GM21390 (cell line): ENCODE measurements around the gene GNB3.
"Not testable (repeated sequence)": the region's sequence is repeated elsewhere in the genome, so short reads cannot be mapped to it uniquely, and the experiment has no call there.

Experiments
- ATAC-seq: cut with Tn5 transposase; IDR thresholded peaks from one replicate; pipeline ENCODE4 v1.9.1; 2021; ENCODE audit not compliant: unreplicated experiment

Gene GNB3

GRCh38 chr12:6858799-6859198 is 18.1 kb downstream of the GNB3 start:
- ATAC-seq = no peak

DNA sequence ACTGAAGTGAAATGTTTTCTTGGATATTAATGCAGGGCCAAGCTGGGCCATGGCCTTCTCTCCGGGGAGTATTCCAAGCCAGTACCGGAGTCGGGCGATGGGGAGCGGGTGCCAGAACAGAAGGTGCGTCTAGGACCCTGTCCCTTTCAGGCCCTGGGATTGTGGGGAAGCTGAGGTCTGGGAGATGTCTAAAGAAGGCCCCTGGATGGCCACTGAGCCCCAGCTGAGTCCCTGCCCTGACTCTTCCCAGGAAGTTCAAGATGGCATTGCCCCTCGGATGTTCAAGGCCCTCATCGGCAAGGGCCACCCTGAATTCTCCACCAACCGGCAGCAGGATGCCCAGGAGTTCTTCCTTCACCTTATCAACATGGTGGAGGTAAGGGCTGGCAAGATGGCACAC is 19.4 kb downstream of the GNB3 start:
- ATAC-seq = no peak

DNA sequence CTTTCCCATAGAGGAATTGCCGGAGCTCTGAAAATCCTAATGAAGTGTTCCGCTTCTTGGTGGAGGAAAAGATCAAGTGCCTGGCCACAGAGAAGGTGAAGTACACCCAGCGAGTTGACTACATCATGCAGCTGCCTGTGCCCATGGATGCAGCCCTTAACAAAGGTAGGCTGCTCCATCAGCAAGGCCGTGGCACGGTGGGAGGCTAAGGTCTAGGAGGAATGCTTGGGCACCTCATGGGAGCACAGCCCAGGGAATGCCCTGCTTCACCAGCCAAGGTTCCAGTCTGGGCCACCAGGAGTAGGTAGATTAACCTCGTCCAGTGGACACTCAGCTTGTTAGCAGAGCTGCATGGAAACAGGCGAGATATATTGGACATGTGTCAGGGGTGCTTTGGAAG is 20.2 kb downstream of the GNB3 start:
- ATAC-seq = no peak

DNA sequence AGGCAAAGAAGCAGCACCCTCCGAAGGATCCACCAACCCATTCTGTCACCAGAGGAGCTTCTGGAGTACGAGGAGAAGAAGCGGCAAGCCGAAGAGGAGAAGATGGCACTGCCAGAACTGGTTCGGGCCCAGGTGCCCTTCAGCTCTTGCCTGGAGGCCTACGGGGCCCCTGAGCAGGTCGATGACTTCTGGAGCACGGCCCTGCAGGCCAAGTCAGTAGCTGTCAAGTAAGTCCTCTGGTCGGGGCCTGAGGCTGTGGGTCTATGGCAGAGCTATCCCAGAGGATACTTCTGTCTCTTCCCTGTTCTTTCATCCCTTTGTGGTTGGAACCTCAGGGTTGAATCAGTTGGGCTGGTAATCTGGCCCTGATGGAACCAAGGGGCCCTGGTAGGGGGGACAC is 20.7 kb downstream of the GNB3 start:
- no peak for ATAC-seq

- ATAC-seq = no peak
These were observed 22.3 kb downstream of the GNB3 start for GRCh38 chr12:6863033-6863432.

- ATAC-seq = no peak
These were observed 23.0 kb downstream of the GNB3 start for GRCh38 chr12:6863586-6864321.

GRCh38 chr12:6865307-6865706 is 24.6 kb downstream of the GNB3 start:
- ATAC-seq = not testable (repeated sequence)

DNA sequence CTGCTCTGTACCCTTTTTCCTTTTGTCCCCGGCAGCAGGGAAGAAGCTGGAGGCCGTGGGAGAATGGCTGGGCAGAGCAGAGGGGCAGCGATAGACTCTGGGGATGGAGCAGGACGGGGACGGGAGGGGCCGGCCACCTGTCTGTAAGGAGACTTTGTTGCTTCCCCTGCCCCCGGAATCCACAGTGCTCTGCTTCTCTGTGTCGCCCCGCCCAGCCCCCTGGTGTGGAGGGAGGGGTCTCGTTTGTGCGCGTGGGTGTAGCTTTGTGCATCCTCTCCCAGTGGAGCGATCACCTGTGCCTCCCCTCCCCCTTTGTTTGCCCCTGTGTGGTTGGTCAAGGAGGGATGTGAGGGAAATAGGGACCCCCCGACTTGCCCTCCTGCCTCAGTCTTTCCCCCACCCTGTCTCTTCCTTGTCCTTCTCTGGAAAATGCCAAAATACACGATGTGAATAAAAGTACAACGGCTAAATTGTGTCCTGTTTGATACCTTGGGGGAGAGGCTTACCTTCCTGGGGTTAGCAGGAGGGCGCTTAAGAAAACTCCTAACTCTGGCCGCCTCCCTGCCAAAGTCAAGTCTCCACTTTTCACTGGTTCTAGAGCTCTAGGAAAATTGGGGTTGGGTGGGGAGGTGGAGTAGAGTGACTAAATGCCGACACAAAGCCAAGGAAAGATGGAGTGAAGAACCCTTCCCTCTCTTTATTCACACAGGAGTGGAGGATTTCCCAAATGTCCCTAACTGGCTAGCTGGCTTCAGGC is 25.6 kb downstream of the GNB3 start:
- no peak for ATAC-seq

- ATAC-seq = peak; percentile 4
These were observed 26.2 kb downstream of the GNB3 start for GRCh38 chr12:6866920-6867412.

GRCh38 chr12:6867413-6868210 is 26.9 kb downstream of the GNB3 start, which contains the start of gene TPI1:
TSS of gene TPI1 (plus strand) at chr12:6867531. CDS start at chr12:6867567, 36 bp downstream.
- peak; percentile 51 for ATAC-seq

- no peak for ATAC-seq
These were observed 27.7 kb downstream of the GNB3 start for GRCh38 chr12:6868211-6869048.

GRCh38 chr12:6869049-6870021 is 28.6 kb downstream of the GNB3 start:
- no peak for ATAC-seq

- ATAC-seq = not testable (repeated sequence)
These were observed 29.6 kb downstream of the GNB3 start for GRCh38 chr12:6870304-6870703.

DNA sequence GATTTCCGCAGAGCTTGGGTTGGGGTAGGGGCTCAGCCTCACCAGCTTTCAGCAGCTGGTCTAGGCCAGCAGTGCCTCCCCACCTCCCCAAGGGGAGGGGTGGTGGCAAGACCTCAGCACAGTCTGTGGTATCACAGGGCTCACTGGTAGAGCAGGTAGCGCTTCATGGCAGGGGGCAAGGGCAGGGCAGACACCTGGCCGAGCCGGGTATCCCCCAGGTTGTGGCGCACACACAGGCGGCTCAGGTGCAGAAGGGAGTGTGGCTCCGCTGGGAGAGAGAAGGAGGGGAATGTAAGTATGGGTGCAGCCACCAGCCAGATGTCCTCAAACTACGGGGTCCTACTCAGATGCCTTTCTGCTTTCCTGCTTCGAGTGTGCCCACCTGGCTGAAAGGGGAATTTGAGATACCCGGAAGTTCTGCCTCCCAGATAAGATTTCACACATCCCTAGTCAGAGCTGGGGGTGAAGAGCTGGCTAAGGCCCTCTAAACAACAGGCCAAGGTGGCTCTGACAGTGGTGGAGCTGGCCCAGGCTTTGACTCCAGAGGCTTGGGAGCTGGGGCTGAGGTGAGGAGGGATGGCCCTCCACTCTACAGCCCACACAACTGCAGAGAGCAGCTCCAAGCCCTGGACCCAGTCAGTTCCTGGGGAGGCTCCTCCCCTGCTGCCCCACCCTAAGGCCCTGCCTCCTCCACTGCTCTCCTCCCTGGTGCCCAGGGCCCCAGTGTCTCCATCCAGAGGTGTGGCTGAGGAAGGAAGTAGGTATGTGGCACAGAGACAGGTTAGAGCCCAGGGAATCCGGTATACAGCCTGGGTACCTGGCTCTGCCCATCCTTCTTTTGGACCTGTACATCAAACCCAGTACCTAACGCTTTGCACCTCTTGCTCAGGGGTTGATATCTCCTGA is 30.6 kb downstream of the GNB3 start:
- ATAC-seq = no peak

- ATAC-seq = no peak
These were observed 31.6 kb downstream of the GNB3 start for GRCh38 chr12:6872073-6873048.

GRCh38 chr12:6873094-6874014 is 32.6 kb downstream of the GNB3 start, which contains the start of gene SPSB2:
TSS of gene SPSB2 (minus strand) at chr12:6873303. CDS start at chr12:6872901, 402 bp downstream.
- ATAC-seq = peak; percentile 78
